HG03039 (cell line): ENCODE results near the gene SNTG2.
"Not testable (repeated sequence)": the region's sequence is repeated elsewhere in the genome, so short reads cannot be mapped to it uniquely, and the experiment has no call there.

ENCODE experiments used
- ATAC-seq: cut with Tn5 transposase; IDR thresholded peaks from one replicate; pipeline ENCODE4 v1.9.1; 2021; ENCODE audit warnings: mild to moderate bottlenecking, moderate library complexity; ENCODE audit not compliant: unreplicated experiment

SNTG2 gene

DNA sequence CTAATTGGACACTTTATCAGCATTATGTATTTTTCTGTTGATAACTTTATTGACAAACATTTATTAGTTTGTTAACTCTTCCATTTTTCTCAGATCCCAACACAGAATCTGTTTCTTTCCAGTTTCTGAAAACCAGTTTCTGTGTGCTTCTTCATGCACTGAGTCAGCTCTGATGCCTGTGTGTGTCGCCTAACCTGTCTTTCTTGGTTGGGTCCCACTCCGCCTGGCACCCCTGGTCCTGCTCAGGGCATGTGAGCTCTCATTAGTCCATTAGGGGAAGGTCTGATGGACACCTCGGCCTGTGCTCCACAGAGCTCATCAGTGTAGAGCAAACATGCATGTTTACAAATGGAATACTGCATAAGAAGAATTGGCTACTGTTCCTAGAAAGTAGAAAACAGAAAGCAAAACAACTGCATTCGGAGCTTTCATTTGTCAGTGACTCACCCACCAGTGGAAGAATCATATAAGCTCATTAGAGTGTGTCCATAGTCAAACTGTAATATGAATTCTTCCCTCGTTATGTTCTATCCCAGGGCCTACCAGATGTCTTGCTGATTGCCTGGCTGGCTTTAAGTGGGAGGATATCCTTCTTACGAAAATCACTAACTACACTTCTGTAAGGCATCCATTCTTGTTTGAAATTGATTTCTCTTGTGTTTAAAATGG, 137.7 kb downstream of the SNTG2 start:
- ATAC-seq, result no peak

DNA sequence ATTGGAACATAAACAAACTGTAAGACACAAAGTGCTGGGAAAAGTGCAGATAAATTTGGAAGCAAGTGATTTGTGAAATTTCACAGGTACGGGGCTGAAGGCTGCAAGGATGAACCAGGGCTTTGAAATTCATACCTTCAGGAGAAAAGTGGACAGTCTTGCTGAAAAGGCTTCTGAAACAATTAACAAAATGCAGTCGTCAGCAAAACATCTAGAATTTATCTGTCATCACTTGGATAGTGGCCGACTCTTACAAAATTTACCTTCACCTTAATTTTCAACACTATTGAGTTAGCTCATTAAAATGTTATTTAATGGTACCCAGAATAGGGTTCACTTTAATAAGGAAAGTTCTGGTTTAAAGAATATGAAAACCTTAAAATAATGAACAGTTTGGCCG, 138.3 kb downstream of the SNTG2 start:
- ATAC-seq, result no peak

GRCh38 chr2:1091895-1092585, 141.4 kb downstream of the SNTG2 start:
- ATAC-seq, result no peak

DNA sequence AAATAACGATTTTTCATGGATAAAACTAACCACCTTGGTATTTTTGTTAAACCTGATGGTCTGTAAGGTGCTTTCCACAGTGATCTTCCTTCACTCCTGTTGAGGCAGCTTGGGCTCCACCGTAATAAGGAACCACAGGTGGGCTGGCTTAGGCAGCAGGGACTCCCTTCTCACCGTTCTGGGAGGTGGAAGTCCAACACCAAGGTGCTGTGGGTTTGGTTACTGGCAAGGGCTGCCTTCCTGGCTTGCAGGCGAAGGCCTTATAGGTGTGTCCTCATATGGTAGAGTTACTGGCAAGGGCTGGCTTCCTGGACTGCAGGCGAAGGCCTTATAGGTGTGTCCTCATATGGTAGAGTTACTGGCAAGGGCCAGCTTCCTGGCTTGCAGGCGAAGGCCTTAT, 143.0 kb downstream of the SNTG2 start:
- ATAC-seq, result not testable (repeated sequence)

DNA sequence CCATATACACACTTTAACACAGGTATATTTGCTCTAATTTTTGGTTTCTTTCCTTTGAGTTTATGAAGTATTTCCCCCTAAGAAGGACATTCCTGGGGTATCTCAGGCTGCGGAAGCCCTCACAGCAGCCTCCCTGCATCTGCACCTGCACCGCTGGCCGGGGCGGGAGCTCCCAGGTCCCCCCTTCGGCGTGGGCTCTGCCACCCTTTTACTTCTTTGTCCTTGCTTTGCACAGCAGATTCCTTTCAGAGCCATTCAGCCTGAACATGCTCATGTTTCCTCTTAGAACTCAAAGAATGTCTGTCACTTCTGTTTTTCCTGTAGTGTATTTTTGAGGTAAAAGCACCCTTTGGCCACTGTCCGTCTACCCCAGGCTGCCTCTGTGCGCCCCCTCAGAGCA, 146.5 kb downstream of the SNTG2 start:
- no peak for ATAC-seq

GRCh38 chr2:1099418-1099817, 148.8 kb downstream of the SNTG2 start:
- ATAC-seq, result no peak

DNA sequence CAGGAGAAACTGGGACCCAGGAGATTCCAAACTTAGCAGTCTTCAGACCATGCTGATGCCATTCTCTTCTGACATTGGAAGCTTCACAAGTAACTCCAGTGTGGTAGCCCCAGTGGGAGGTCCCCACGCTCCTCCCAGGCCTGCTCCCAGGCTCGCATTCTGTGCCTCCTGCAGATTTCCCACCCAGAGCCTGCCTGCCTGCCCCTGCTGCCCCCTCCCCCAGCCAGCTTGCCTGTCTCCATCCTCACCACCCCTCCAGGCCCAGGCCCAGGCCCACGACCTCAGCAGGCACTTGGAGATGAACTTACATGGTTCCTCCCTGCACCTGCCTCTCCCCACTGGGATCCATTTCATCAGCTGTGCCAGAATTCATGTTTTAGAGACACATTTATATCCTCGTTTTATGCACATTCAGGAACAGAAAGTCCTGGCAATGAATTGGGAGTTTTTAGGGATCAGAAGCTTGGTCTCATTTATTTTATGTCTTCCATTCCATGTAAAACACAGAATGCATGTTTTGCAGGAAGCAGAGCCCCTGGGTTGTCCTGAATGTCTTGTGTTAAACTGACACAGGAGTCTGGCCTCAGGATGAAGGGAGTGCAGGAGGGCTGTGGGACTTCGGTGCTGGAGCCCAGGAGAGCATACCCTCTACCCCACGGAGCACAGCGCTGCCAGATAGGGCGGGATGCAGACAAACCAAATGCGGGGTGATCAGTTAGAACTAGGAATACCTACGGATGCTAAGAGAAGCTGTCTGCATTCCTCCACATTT, 150.5 kb downstream of the SNTG2 start:
- no peak for ATAC-seq

GRCh38 chr2:1101982-1102590, 151.4 kb downstream of the SNTG2 start:
- ATAC-seq, result no peak

GRCh38 chr2:1104364-1104763, 153.7 kb downstream of the SNTG2 start:
- ATAC-seq, result no peak

DNA sequence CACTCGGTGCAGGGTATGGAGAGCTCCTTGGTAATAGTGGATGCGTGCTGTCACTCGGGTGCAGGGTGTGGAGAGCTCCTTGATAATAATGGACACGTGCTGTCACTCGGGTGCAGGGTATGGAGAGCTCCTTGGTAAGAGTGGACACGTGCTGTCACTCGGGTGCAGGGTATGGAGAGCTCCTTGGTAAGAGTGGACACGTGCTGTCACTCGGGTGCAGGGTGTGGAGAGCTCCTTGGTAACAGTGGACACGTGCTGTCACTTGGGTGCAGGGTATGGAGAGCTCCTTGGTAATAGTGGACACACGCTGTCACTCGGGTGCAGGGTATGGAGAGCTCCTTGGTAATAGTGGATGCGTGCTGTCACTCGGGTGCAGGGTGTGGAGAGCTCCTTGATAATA, 155.7 kb downstream of the SNTG2 start:
- ATAC-seq, result not testable (repeated sequence)

DNA sequence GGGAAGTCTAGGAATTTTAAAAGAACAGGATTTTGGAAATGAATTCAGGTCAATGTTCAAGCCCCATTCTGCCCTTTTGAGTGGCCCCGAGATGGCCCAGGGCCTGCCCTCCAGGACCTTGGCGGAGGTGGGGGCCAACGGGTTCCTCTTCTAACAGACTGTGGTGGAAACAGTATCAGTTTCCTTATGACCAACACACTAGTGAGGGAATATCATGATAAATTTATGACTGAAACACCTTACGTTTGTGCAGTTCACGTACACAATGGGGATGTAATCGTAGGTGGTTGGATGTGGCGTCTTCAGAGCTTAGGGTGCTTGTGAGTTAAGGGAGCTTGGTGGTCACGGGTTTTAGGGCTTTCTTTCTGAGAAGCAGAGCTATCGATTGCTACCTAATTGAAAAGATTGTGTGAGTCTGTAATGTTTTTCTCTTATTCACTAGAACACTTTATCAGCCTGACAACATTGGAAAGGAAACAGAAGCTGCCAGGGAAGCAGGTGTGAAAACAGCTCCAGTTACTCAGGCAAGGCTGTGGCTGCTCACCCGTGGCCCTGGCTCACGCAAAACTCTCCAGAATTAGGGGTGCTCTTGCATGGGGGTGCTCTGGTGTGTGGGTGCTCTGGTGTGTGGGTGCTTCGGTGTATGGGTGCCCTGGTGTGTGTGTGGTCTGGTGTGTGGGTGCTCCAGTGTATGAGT, 165.3 kb downstream of the SNTG2 start:
- ATAC-seq, result no peak

DNA sequence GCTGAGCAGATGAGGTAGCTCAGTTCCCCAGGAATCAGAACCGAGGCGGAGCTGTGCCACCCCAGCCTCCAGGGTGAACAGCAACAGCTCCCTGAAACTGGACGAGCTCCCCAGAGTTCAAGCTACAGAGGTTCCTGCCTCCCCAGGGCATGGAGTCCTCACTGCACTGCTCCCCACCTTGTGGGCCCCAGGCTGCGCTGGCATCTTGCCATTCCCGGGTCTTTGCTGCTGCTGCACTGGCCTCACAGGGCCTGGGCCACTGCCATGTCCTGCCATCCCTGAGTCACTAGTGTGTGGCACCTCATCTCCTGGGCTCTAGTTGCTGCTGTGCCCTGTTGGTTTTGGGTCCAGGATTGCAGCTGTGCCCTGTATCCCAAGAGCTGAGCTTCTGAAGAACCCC, 166.9 kb downstream of the SNTG2 start:
- ATAC-seq, result no peak

- no peak for ATAC-seq
Observed at GRCh38 chr2:1125217-1125616, 174.6 kb downstream of the SNTG2 start.

- no peak for ATAC-seq
Observed at GRCh38 chr2:1125633-1126370, 175.2 kb downstream of the SNTG2 start.

DNA sequence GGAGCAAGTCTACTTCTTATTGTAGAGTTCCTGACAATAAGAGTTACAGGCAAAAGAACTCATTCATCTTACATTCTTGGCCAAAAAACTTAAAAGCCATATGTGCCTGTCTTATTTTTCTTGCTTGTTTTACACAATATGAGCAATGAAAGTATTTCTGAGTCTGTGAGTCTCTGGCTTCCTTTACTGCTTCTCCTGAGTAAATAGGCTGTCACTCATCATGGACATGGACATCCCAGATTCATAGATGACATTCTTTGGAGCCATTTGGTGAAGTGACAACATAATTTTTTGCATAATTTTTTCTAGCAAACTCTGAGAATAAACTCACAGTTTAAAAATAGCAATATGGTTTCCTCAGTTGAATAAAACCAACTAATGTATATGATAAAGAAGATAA, 179.3 kb downstream of the SNTG2 start:
- ATAC-seq, result no peak

DNA sequence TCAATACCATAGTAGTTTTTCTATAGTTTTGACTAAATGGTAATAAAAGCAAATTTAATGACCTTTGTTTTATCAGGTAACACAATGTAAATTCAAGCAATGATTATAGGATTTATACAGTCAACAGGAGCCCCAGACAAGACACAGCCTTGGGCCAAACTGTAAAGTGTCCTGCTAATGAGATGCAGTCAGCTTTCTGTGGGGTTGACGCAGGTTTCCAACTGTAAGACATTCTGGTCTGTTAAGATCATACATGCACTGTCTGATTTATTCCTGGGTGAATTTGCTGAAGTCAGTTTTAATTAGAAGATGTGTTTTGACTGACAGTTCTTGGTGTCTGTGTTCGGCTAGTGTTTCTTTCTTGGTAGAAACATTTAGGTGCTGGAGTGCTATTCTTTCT, 180.3 kb downstream of the SNTG2 start:
- no peak for ATAC-seq

DNA sequence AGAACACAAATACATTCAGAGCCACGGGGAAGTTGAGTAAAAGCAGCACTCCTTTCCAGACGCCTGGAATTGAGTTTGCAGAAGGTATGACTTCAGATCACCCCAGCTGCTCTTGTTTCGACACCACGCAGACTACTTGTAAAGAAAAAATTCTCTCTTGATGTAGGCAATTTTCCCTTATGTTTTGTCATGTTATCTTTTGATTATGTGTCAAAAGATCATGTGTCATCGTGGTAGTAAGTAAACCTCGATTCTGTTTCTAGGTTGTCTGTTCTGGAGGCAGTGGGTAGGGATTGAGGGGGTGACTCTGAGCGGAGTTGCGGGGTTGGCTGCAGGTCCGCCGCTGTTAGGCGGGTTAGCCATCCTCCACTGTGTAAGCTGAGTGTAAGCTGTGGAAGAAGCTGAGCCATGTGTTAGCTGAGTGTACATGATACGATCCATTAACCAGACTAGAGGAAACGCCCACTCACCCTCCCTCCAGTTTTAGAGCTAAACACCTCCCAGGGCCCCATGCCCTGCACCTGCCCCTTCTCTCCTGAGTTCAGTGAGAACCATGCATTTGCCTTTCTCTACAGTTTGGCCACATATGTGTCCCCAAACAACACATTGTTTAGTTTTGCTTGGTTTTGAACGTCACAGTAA, 181.8 kb downstream of the SNTG2 start:
- no peak for ATAC-seq

DNA sequence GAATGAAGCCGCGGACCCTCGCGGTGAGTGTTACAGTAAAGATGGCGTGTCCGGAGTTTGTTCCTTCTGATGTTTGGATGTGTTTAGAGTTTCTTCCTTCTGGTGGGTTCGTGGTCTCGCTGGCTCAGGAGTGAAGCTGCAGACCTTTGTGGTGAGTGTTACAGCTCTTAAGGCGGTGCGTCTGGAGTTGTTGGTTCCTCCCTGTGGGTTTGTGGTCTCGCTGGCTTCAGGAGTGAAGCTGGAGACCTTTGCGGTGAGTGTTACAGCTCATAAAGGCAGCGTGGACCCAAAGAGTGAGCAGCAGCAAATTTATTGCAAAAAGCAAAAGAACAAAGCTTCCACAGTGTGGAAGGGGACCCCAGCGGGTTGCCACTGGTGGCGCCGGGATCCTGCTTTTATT, 183.2 kb downstream of the SNTG2 start:
- ATAC-seq, result not testable (repeated sequence)

DNA sequence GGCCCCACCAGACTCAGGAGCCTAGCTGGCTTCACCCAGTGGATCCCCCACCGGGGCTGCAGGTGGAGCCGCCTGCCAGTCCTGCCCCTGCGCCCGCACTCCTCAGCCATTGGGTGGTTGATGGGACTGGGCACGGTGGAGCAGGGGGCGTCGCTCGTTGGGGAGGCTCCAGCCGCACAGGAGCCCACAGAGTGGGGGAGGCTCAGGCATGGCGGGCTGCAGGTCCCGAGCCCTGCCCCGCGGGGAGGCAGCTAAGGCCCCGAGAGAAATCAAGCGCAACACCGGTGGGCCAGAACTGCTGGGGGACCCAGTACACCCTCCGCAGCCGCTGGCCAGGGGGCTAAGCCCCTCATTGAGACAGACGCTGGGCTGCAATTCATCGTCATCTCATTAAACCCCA, 184.0 kb downstream of the SNTG2 start:
- no peak for ATAC-seq

- ATAC-seq, result no peak
Observed at GRCh38 chr2:1136067-1136466, 185.4 kb downstream of the SNTG2 start.
